Upper lobe of right lung (tissue), 1 donor: ENCODE results near the gene ECE2. TPM values are rescaled to one million over a fixed set of nuclear protein-coding genes. Genes with fewer than 3 reads are reported as not detected.

ENCODE experiments used
- ATAC-seq: fragments of 200-7000 bp; cut with Tn5 transposase; one replicate; pipeline ENCODE4 v1.9.1; 2020; ENCODE audit warnings: mild to moderate bottlenecking, moderate library complexity
- DNase-seq: peaks from one replicate; pipeline ENCODE4 v3.0.0-alpha.2; 2020
- H3K27ac ChIP-seq: fragments of 200-600 bp; one replicate; pipeline ENCODE4 v1.8.0; 2022
- H3K27me3 ChIP-seq: fragments of 200-600 bp; one replicate; pipeline ENCODE4 v1.8.0; 2022; ENCODE audit warnings: mild to moderate bottlenecking
- H3K36me3 ChIP-seq: fragments of 200-600 bp; one replicate; pipeline ENCODE4 v1.8.0; 2022
- H3K4me1 ChIP-seq: fragments of 200-600 bp; one replicate; pipeline ENCODE4 v1.8.0; 2022
- H3K4me3 ChIP-seq: fragments of 200-600 bp; one replicate; pipeline ENCODE4 v1.8.0; 2022; ENCODE audit warnings: mild to moderate bottlenecking
- H3K9me3 ChIP-seq: fragments of 200-600 bp; one replicate; pipeline ENCODE4 v1.8.0; 2022
- intact Hi-C: fragments of 100-400 bp; cut with DNase I; formaldehyde crosslinking; loops from one replicate; pipeline ENCODE4 v1.11.0; 2022
- total RNA-seq: library from RNA; stranded (reverse); fragmentation: NEBNext Ultra II Directional; extraction: Animal tissue kit (Norgen Biotek cat#: 25700); gene quantifications from one replicate; pipeline ENCODE4 v1.2.1, GENCODE V29; 2021
- TF ChIP-seq, protein P1 (sequence below): fragments of 200-600 bp; IDR thresholded peaks from one replicate; pipeline ENCODE4 v1.8.0; 2022; ENCODE audit warnings: antibody characterized with exemption
- donor health status: DM: no; HTN: yes; CAD: no; lungs with severe emphysema.

The ECE2 gene
- total RNA-seq, 1 donor from 2014 or later = not detected

DNA sequence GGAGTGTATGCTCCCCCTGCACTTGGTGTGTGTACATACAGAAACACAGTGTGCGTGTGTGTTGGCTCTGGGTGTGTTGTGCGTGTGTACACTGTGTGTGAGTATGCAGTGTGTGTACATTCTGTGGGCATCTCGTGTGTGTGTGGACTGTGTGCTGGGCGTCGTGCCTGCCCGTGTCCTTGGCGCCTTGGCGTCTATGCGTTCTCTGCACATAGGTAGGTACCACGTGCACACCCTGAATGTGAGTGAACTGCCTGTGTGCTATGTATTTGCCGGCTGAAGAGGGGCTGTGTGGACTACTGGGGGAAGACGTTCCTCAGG is 481 bp upstream of the ECE2 start:
- Histone ChIP-seq H3K9me3 (no peaks in the 10 kb centered on the region), H3K4me3 (no peak overlapping the region), H3K27me3 (peaks cover 34% of the 10 kb centered on the region), H3K27ac (no peak overlapping the region), H3K36me3 (no peaks in the 10 kb centered on the region), H3K4me1 (no peaks in the 10 kb centered on the region)
- TF ChIP-seq, protein P1, sequence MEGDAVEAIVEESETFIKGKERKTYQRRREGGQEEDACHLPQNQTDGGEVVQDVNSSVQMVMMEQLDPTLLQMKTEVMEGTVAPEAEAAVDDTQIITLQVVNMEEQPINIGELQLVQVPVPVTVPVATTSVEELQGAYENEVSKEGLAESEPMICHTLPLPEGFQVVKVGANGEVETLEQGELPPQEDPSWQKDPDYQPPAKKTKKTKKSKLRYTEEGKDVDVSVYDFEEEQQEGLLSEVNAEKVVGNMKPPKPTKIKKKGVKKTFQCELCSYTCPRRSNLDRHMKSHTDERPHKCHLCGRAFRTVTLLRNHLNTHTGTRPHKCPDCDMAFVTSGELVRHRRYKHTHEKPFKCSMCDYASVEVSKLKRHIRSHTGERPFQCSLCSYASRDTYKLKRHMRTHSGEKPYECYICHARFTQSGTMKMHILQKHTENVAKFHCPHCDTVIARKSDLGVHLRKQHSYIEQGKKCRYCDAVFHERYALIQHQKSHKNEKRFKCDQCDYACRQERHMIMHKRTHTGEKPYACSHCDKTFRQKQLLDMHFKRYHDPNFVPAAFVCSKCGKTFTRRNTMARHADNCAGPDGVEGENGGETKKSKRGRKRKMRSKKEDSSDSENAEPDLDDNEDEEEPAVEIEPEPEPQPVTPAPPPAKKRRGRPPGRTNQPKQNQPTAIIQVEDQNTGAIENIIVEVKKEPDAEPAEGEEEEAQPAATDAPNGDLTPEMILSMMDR = no peak
- no peak for ATAC-seq
- intact Hi-C loops = no loop called here
- DNase-seq = no peak

DNA sequence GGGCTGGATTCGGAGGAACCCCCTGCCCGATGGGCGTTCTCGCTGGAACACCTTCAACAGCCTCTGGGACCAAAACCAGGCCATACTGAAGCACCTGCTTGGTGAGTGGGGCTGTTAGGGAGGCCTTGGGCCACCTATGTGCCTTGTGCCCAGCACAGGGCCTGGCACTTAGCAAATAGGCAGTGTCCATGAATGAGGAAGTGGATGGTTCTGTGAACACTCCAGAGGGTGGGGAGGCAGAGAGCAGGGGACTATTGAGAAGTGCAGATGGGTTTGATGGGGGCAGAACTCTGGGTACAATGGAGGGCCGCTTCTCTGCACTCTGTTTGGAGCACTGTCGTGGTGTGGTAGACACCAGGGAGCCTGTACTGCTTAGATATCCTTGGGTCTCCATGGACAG is 1.5 kb downstream of the ECE2 start:
- DNase-seq (no peak), ATAC-seq (no peak)
- Histone ChIP-seq H3K27ac (no peak overlapping the region), H3K4me3 (no peak overlapping the region), H3K4me1 (no peaks in the 10 kb centered on the region), H3K9me3 (no peaks in the 10 kb centered on the region), H3K27me3 (peaks cover 26% of the 10 kb centered on the region), H3K36me3 (no peaks in the 10 kb centered on the region)
- TF ChIP-seq, protein P1 = no peak
- intact Hi-C loops = no loop called here

DNA sequence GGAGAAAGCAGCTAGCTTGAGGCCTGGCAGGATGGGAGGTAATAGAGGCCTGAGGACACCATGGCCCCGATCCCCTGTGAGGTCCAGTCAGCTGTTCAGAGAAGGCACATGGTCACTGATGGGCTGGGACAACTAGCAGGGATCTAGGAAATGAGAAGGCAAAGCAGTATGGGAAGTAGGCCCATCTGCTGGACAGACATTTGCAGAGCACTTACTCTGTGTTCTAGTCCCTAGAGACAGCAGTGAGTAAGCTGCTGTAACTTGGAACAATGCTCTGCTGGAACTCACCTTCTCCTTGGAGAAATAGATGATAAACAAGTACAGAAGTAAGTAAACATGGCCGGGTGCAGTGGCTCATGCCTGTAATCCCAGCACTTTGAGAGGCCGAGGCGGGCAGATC is 7.1 kb downstream of the ECE2 start:
- no peak overlapping the region for H3K27ac ChIP-seq
- TF ChIP-seq, protein P1 = no peak
- H3K4me3 ChIP-seq = no peak overlapping the region
- no peaks in the 10 kb centered on the region for H3K36me3 ChIP-seq
- intact Hi-C loops = no loop called here
- H3K9me3 ChIP-seq = no peaks in the 10 kb centered on the region
- no peaks in the 10 kb centered on the region for H3K4me1 ChIP-seq
- no peak for ATAC-seq
- H3K27me3 ChIP-seq = peaks cover 15% of the 10 kb centered on the region
- no peak for DNase-seq

DNA sequence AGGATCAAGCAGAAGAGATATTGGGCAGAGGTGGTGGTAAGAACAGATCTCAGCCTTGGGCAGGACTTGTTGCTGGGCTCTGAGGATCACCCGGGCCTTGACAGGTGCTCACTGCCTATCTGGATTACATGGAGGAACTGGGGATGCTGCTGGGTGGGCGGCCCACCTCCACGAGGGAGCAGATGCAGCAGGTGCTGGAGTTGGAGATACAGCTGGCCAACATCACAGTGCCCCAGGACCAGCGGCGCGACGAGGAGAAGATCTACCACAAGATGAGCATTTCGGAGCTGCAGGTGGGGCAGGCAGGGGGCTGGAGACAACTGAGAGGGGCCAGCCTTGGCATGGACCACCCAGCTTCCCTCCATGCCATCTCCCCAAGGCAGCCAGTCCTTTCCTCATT is 7.9 kb downstream of the ECE2 start:
- Histone ChIP-seq H3K4me3 (no peak overlapping the region), H3K27ac (no peak overlapping the region), H3K9me3 (no peaks in the 10 kb centered on the region), H3K36me3 (no peaks in the 10 kb centered on the region), H3K4me1 (no peaks in the 10 kb centered on the region), H3K27me3 (peaks cover 15% of the 10 kb centered on the region)
- DNase-seq (no peak), ATAC-seq (no peak)
- TF ChIP-seq, protein P1 = no peak
- intact Hi-C loops = no loop called here

DNA sequence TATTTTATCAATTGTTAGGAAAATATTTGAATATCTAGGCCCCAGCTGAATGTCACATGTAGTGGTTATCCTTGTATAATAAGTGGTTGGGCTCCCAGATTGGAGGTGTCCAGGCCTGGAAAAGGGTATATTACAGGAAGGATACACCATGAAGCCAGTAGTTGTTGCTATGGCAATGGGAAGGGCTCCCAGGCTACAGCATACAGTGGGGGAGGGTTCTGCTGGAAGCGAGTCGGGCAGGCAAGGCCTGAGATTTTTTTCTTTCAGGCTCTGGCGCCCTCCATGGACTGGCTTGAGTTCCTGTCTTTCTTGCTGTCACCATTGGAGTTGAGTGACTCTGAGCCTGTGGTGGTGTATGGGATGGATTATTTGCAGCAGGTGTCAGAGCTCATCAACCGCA is 8.9 kb downstream of the ECE2 start:
- peak; percentile 46 for ATAC-seq
- peaks cover 15% of the 10 kb centered on the region for H3K27me3 ChIP-seq
- H3K4me1 ChIP-seq = no peaks in the 10 kb centered on the region
- no peak overlapping the region for H3K4me3 ChIP-seq
- no peaks in the 10 kb centered on the region for H3K9me3 ChIP-seq
- H3K36me3 ChIP-seq = no peaks in the 10 kb centered on the region
- intact Hi-C loops = no loop called here
- no peak overlapping the region for H3K27ac ChIP-seq
- TF ChIP-seq, protein P1 = peak; percentile 16
- DNase-seq = no peak

DNA sequence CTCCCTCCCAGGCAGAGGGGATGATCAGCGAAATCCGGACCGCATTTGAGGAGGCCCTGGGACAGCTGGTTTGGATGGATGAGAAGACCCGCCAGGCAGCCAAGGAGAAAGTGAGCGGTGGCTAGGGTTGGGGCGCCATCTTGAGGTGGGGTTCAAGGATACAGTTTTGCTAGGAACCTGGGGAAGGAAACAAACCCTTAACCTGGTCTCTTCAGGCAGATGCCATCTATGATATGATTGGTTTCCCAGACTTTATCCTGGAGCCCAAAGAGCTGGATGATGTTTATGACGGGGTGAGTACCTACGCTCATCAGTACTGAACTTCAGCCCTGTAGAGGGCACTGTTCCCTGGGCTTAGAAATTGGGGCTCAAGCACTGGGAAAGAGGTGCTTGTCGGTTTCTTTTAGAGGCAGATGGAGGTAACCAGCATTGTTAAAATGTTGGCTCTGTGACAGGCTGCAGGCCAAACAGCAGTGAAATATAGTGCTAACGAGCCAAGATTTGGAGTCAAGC is 13.7 kb downstream of the ECE2 start:
- ATAC-seq (peak; percentile 64), DNase-seq (peak; percentile 68)
- peaks cover 15% of the 10 kb centered on the region for H3K27me3 ChIP-seq
- no peaks in the 10 kb centered on the region for H3K4me1 ChIP-seq
- intact Hi-C loops = no loop called here
- no peak overlapping the region for H3K4me3 ChIP-seq
- no peaks in the 10 kb centered on the region for H3K36me3 ChIP-seq
- no peaks in the 10 kb centered on the region for H3K9me3 ChIP-seq
- TF ChIP-seq, protein P1 = peak; percentile 55
- H3K27ac ChIP-seq = no peak overlapping the region
